Muscle of leg (tissue), 11 donors: ENCODE measurements around the gene RASAL3. TPM values are rescaled to one million over a fixed set of nuclear protein-coding genes. Genes with fewer than 3 reads are reported as not detected.
"Not testable (repeated sequence)": the region's sequence is repeated elsewhere in the genome, so short reads cannot be mapped to it uniquely, and the experiment has no call there.

Experiments
- DNase-seq: peaks from one replicate; pipeline ENCODE4 v3.0.0; 2013
- H3K27ac ChIP-seq: one replicate; pipeline ENCODE4 v1.5.1; 2013; ENCODE audit warnings: mild to moderate bottlenecking, low read length, control low read depth
- H3K27me3 ChIP-seq: one replicate; pipeline ENCODE4 v1.6.1; 2013; ENCODE audit warnings: low read length; ENCODE audit not compliant: control insufficient read depth, insufficient read depth
- H3K36me3 ChIP-seq: one replicate; pipeline ENCODE4 v1.6.1; 2013; ENCODE audit warnings: low read length; ENCODE audit not compliant: control insufficient read depth, insufficient read depth
- H3K4me1 ChIP-seq: one replicate; pipeline ENCODE4 v1.6.1; 2013; ENCODE audit warnings: low read length; ENCODE audit not compliant: control insufficient read depth, insufficient read depth
- H3K4me3 ChIP-seq: one replicate; pipeline ENCODE4 v1.5.1; 2013; ENCODE audit warnings: low read length, control low read depth
- H3K9me3 ChIP-seq: replicated peaks from 2 replicates; pipeline ENCODE4 v1.6.1; 2013; ENCODE audit warnings: low read depth, low read length; ENCODE audit not compliant: control insufficient read depth
- WGBS: methylation state at CpG from one replicate; pipeline ENCODE4 v1.1.5; 2013; ENCODE audit warnings: missing lambda C conversion rate; ENCODE audit not compliant: insufficient coverage; 5-methylcytosine and 5-hydroxymethylcytosine counted together
- polyA plus RNA-seq, 8 donors: library from polyadenylated mRNA; unstranded; fragments of 120-200 nt; gene quantifications; one replicate each; pipeline versions ENCODE4 v1.2.1 to v1.2.3, GENCODE V29; 2013; ENCODE audit warnings: inconsistent platforms in 1 of 8, low replicate concordance in 1 of 8; ENCODE audit not compliant: insufficient read length in 8 of 8, insufficient read depth in 1 of 8
- total RNA-seq: library from RNA; stranded (reverse); fragments of 120-200 nt; gene quantifications from one replicate; pipeline ENCODE4 v1.2.4, GENCODE V29; 2013

Gene RASAL3
- total and polyA plus RNA-seq, 9 donors = 0.71 to 2.0 (median 1.0) TPM

- H3K27ac ChIP-seq = peak within 1 kb of the TSS; percentile 91
- H3K27me3 ChIP-seq = no peaks in the 10 kb centered on the region
- 0% methylated on average over 60 of the region's 61 CpGs for WGBS
- H3K9me3 ChIP-seq = peaks cover 5% of the 10 kb centered on the region
- H3K36me3 ChIP-seq = peaks cover 32% of the 10 kb centered on the region
- H3K4me3 ChIP-seq = peak within 1 kb of the TSS; percentile 99
- DNase-seq = peak; percentile 100
- H3K4me1 ChIP-seq = peaks cover 46% of the 10 kb centered on the region
Observed at GRCh38 chr19:15418579-15419412, 45.5 kb downstream of the RASAL3 start, which contains the start of gene AKAP8L. AKAP8L (minus strand) TSS chr19:15418988; CDS start chr19:15418923, 65 bp downstream.

- H3K4me1 ChIP-seq = peaks cover 52% of the 10 kb centered on the region
- peaks cover 1% of the 10 kb centered on the region for H3K9me3 ChIP-seq
- H3K27me3 ChIP-seq = no peaks in the 10 kb centered on the region
- peak; percentile 60 for DNase-seq
- WGBS = under 1% methylated on average over 14 of the region's 16 CpGs
- H3K27ac ChIP-seq = peak overlapping the region; percentile 91
- peak overlapping the region; percentile 99 for H3K4me3 ChIP-seq
- peaks cover 26% of the 10 kb centered on the region for H3K36me3 ChIP-seq
Observed at GRCh38 chr19:15418231-15418578, 46.1 kb downstream of the RASAL3 start.

GRCh38 chr19:15417699-15418098, 46.6 kb downstream of the RASAL3 start:
- peaks cover 55% of the 10 kb centered on the region for H3K4me1 ChIP-seq
- H3K36me3 ChIP-seq = peaks cover 21% of the 10 kb centered on the region
- DNase-seq = peak; percentile 27
- peak overlapping the region; percentile 91 for H3K27ac ChIP-seq
- no peaks in the 10 kb centered on the region for H3K27me3 ChIP-seq
- no peaks in the 10 kb centered on the region for H3K9me3 ChIP-seq
- peak overlapping the region; percentile 99 for H3K4me3 ChIP-seq
- 19% methylated on average over 9 of the region's 9 CpGs for WGBS

GRCh38 chr19:15412832-15413231, 51.5 kb downstream of the RASAL3 start:
- Histone ChIP-seq H3K4me3 (no peak overlapping the region), H3K36me3 (peaks cover 34% of the 10 kb centered on the region), H3K27me3 (no peaks in the 10 kb centered on the region), H3K9me3 (no peaks in the 10 kb centered on the region), H3K27ac (peak overlapping the region; percentile 57), H3K4me1 (peaks cover 33% of the 10 kb centered on the region)
- 55% methylated on average over 3 of the region's 4 CpGs for WGBS
- DNase-seq = no peak

- no CpG with 5 or more reads among the region's 2 CpGs for WGBS
Observed at GRCh38 chr19:15411351-15411750, 53.0 kb downstream of the RASAL3 start.

GRCh38 chr19:15404780-15405211, 59.5 kb downstream of the RASAL3 start:
- Histone ChIP-seq H3K36me3 (peaks cover 54% of the 10 kb centered on the region), H3K9me3 (no peaks in the 10 kb centered on the region), H3K27ac (no peak overlapping the region), H3K27me3 (no peaks in the 10 kb centered on the region), H3K4me1 (peaks cover 35% of the 10 kb centered on the region), H3K4me3 (no peak overlapping the region)
- DNase-seq = no peak
- WGBS = 42% methylated on average over 2 of the region's 3 CpGs

More at GRCh38 chr19:15411351-15411750, 53.0 kb downstream of the RASAL3 start:
- DNase-seq, H3K9me3 ChIP-seq, H3K27me3 ChIP-seq, H3K4me3 ChIP-seq, H3K27ac ChIP-seq: not testable (repeated sequence)
- H3K36me3 ChIP-seq = peaks cover 29% of the 10 kb centered on the region
- peaks cover 22% of the 10 kb centered on the region for H3K4me1 ChIP-seq

- 88% methylated on average over 5 of the region's 7 CpGs for WGBS
- Histone ChIP-seq H3K36me3 (peaks cover 54% of the 10 kb centered on the region), H3K4me3 (no peak overlapping the region), H3K4me1 (peaks cover 35% of the 10 kb centered on the region), H3K9me3 (no peaks in the 10 kb centered on the region), H3K27ac (peak overlapping the region; percentile 29), H3K27me3 (no peaks in the 10 kb centered on the region)
- DNase-seq = no peak
Observed at GRCh38 chr19:15404097-15404779, 60.1 kb downstream of the RASAL3 start.

GRCh38 chr19:15403151-15403531, 61.2 kb downstream of the RASAL3 start:
- Histone ChIP-seq H3K27ac (no peak overlapping the region), H3K4me1 (peaks cover 35% of the 10 kb centered on the region), H3K27me3 (no peaks in the 10 kb centered on the region), H3K9me3 (no peaks in the 10 kb centered on the region), H3K36me3 (peaks cover 63% of the 10 kb centered on the region), H3K4me3 (no peak overlapping the region)
- WGBS = 90% methylated on average over 10 of the region's 10 CpGs
- DNase-seq = no peak

- H3K36me3 ChIP-seq = peaks cover 67% of the 10 kb centered on the region
- DNase-seq = peak; percentile 51
- H3K4me3 ChIP-seq = no peak overlapping the region
- H3K9me3 ChIP-seq = no peaks in the 10 kb centered on the region
- H3K4me1 ChIP-seq = peaks cover 35% of the 10 kb centered on the region
- H3K27ac ChIP-seq = no peak overlapping the region
- 94% methylated on average over 7 of the region's 15 CpGs for WGBS
- H3K27me3 ChIP-seq = no peaks in the 10 kb centered on the region
Observed at GRCh38 chr19:15402411-15403150, 61.8 kb downstream of the RASAL3 start.
